ENCODE data around the gene LY6G6D. TPM values are rescaled to one million over a fixed set of nuclear protein-coding genes. Genes with fewer than 3 reads are reported as not detected.

The LY6G6D gene
- total and polyA plus RNA-seq, 2 donors (not counting 3 experiments of a cell fraction or from before 2014, with no cell fraction given): not detected

DNA sequence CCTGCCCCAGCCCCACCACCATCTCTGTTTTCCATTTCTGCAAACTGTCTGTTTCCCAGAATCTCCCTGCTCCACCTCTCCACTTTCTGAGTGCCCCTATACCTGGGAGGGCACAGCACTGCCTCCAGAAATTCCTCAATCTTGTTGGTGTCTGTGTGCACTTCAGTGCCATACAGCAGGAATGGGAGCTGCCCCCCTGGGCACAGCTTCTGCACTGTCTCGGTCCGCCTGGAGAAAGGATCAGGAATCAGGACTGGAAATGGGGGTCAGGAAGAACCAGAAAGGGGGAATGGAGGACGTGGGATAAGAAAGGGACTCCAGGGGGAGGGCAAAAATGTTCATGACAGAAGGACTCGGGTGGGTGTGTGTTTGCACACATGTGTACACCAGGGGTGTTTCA is 18.6 kb downstream of the LY6G6D start:
- POLR2A ChIA-PET: interaction anchor here (1.0 kb wide), 1 partner anchor 94 kb away, joined by 3 read pairs; the partner anchor contains the start of gene HSPA1B
- intact Hi-C loops (cut with micrococcal nuclease) (loop anchor here (1.0 to 10.0 kb wide), 2 partner anchors 94 to 189 kb away; partner anchors contain the start of genes ATP6V1G2, DDX39B, HSPA1B and NFKBIL1), dilution Hi-C loops (cut with MboI; ENCODE audit: extremely low pct_ligation_motif_present, low sequenced_read_pairs) (no loop called here)
- peaks cover 41% of the 10 kb centered on the region for H3K79me2 ChIP-seq (ENCODE audit: control insufficient read depth, insufficient read depth, low read length)
- no peaks in the 10 kb centered on the region for H4K20me1 ChIP-seq (replicated peaks; ENCODE audit: control insufficient read depth, extremely low read depth, insufficient read depth, low read length)
- peak overlapping the region; percentile 93 for H3K4me2 ChIP-seq (ENCODE audit: insufficient read depth, low read length)
- H2AFZ ChIP-seq (ENCODE audit: low read depth, low read length): no peak overlapping the region
- CTCF ChIA-PET: interaction anchor here (1.0 kb wide), 2 partner anchors 62 to 96 kb away, joined by 3 read pairs; partner anchors contain the start of gene VARS1
- peaks cover 16 to 23% of the 10 kb centered on the region in 2 experiments for H3K36me3 ChIP-seq (ENCODE audit: control insufficient read depth in 2 of 2, extremely low read depth in 1 of 2, insufficient read depth in 2 of 2, low read length in 2 of 2)
- no TSS peak for BruUV-seq (replicated peaks)
- peaks cover 37% of the 10 kb centered on the region for H3K4me1 ChIP-seq (ENCODE audit: control insufficient read depth, extremely low read depth, insufficient read depth, low read length)
- FAIRE-seq (no peak), DNase-seq (ENCODE audit: low read depth, low spot score) (no peak)
- peak overlapping the region; percentile 94 for H3K27ac ChIP-seq (ENCODE audit: insufficient read depth, low read depth, low read length)
- no peaks in the 10 kb centered on the region for H3K27me3 ChIP-seq (ENCODE audit: control insufficient read depth in 2 of 2, insufficient read depth in 2 of 2, low read length in 2 of 2)
- no peak for TF ChIP-seq GATA2 (IDR thresholded peaks at IDR 0.05; ENCODE audit: insufficient read depth, insufficient read length, low read depth, low read length)
- TF ChIP-seq POLR2AphosphoS5 (IDR thresholded peaks at IDR 0.05; ENCODE audit: insufficient read depth, low read depth, low read length): no peak
- TF ChIP-seq MYC (IDR thresholded peaks at IDR 0.05; ENCODE audit: low read depth, low read length): no peak
- TF ChIP-seq, protein P1, sequence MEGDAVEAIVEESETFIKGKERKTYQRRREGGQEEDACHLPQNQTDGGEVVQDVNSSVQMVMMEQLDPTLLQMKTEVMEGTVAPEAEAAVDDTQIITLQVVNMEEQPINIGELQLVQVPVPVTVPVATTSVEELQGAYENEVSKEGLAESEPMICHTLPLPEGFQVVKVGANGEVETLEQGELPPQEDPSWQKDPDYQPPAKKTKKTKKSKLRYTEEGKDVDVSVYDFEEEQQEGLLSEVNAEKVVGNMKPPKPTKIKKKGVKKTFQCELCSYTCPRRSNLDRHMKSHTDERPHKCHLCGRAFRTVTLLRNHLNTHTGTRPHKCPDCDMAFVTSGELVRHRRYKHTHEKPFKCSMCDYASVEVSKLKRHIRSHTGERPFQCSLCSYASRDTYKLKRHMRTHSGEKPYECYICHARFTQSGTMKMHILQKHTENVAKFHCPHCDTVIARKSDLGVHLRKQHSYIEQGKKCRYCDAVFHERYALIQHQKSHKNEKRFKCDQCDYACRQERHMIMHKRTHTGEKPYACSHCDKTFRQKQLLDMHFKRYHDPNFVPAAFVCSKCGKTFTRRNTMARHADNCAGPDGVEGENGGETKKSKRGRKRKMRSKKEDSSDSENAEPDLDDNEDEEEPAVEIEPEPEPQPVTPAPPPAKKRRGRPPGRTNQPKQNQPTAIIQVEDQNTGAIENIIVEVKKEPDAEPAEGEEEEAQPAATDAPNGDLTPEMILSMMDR (IDR thresholded peaks at IDR 0.05; ENCODE audit: extremely low read depth in 1 of 2, insufficient read depth in 1 of 2, low read depth in 1 of 2, low read length in 2 of 2): no peak
- TF ChIP-seq JUN (IDR thresholded peaks at IDR 0.05; ENCODE audit: borderline replicate concordance, insufficient read depth, insufficient read length, low read depth): no peak
- TF ChIP-seq, protein P2, sequence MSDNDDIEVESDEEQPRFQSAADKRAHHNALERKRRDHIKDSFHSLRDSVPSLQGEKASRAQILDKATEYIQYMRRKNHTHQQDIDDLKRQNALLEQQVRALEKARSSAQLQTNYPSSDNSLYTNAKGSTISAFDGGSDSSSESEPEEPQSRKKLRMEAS (IDR thresholded peaks at IDR 0.05; ENCODE audit: insufficient read depth, insufficient read length): no peak
- no peak for TF ChIP-seq EZH2 (IDR thresholded peaks at IDR 0.05; ENCODE audit: borderline replicate concordance, low read depth, low read length, severe bottlenecking)
- no peak for TF ChIP-seq POLR2A (IDR thresholded peaks at IDR 0.05; ENCODE audit: low read depth, low read length)
- no peak for TF ChIP-seq FOS (IDR thresholded peaks at IDR 0.05; ENCODE audit: borderline replicate concordance, insufficient read depth, low read length)
- H3K9ac ChIP-seq (replicated peaks; ENCODE audit: extremely low read depth, insufficient read depth, low read length): peak overlapping the region; percentile 96
- H3K9me3 ChIP-seq (replicated peaks; ENCODE audit: control insufficient read depth, insufficient read depth, low read length): no peaks in the 10 kb centered on the region
- H3K9me1 ChIP-seq (replicated peaks; ENCODE audit: control insufficient read depth, extremely low read depth, insufficient read depth, low read length): no peaks in the 10 kb centered on the region
- peak overlapping the region in 1 of 3 experiments; percentile 98 for H3K4me3 ChIP-seq (replicated peaks in 1 of 3; ENCODE audit: insufficient read depth in 1 of 3, low read depth in 1 of 3, low read length in 3 of 3)

Measured in endothelial cell of umbilical vein (primary cell).